Neural cell (in vitro differentiated cells): Measurements from ENCODE around the gene DUSP28. TPM values are rescaled to one million over a fixed set of nuclear protein-coding genes. Genes with fewer than 3 reads are reported as not detected.

Experiments used
- H2AFZ ChIP-seq: fragments of 200-600, 300-800 bp; sonication (generic), shearing (Covaris generic); 2 replicates; pipeline ENCODE4 v1.6.0; 2014; ENCODE audit warnings: low read depth, mild to moderate bottlenecking, antibody characterized with exemption, low read length, moderate library complexity
- H3F3A ChIP-seq: fragments of 200-600 bp; shearing (Covaris generic); 2 replicates; pipeline ENCODE4 v1.6.1; 2016; ENCODE audit warnings: mild to moderate bottlenecking, moderate library complexity, mixed read lengths, antibody characterized with exemption, low read length; ENCODE audit not compliant: insufficient read depth, poor library complexity, severe bottlenecking
- H3K27ac ChIP-seq: fragments of 200-600, 300-800 bp; sonication (generic), shearing (Covaris generic); 2 replicates; pipeline ENCODE4 v1.5.1; 2014; ENCODE audit warnings: mild to moderate bottlenecking, low read length, moderate library complexity
- H3K27me3 ChIP-seq: fragments of 300-800, 200-600 bp; sonication (generic), shearing (Covaris generic); 2 replicates; pipeline ENCODE4 v1.6.0; 2014; ENCODE audit warnings: mild to moderate bottlenecking, low read depth, low read length, moderate library complexity; ENCODE audit not compliant: insufficient read depth
- H3K36me3 ChIP-seq: fragments of 300-800, 200-600 bp; sonication (generic), shearing (Covaris generic); 2 replicates; pipeline ENCODE4 v1.5.1; 2014; ENCODE audit warnings: mild to moderate bottlenecking, antibody characterized with exemption, low read length, moderate library complexity; ENCODE audit not compliant: insufficient read depth
- H3K4me2 ChIP-seq: fragments of 300-800, 200-600 bp; sonication (generic), shearing (Covaris generic); 2 replicates; pipeline ENCODE4 v1.6.0; 2014; ENCODE audit warnings: mild to moderate bottlenecking, low read length
- H3K4me3 ChIP-seq: fragments of 300-800, 200-600 bp; sonication (generic), shearing (Covaris generic); 2 replicates; pipeline ENCODE4 v1.5.1; 2014; ENCODE audit warnings: mild to moderate bottlenecking, low read length, moderate library complexity
- H3K79me2 ChIP-seq: fragments of 200-600 bp; shearing (Covaris generic); replicated peaks from 2 replicates; pipeline ENCODE4 v1.6.0; 2014; ENCODE audit warnings: mild to moderate bottlenecking, low read length, moderate library complexity; ENCODE audit not compliant: insufficient read depth
- H3K9ac ChIP-seq: fragments of 300-800, 200-600 bp; sonication (generic), shearing (Covaris generic); 2 replicates; pipeline ENCODE4 v1.6.1; 2016; ENCODE audit warnings: mild to moderate bottlenecking, low read length, mixed read lengths
- H3K9me2 ChIP-seq: fragments of 200-600 bp; shearing (Covaris generic); 2 replicates; pipeline ENCODE4 v1.6.1; 2016; ENCODE audit warnings: mild to moderate bottlenecking, low read length, mixed read lengths; ENCODE audit not compliant: insufficient read depth
- H3K9me3 ChIP-seq: fragments of 200-600, 300-800 bp; sonication (generic), shearing (Covaris generic); 2 replicates; pipeline ENCODE4 v1.6.1; 2016; ENCODE audit warnings: mild to moderate bottlenecking, mixed run types, low read length, moderate library complexity, mixed read lengths
- H4K20me1 ChIP-seq: fragments of 200-600 bp; shearing (Covaris generic); 2 replicates; pipeline ENCODE4 v1.6.1; 2016; ENCODE audit warnings: mild to moderate bottlenecking, mixed run types; ENCODE audit not compliant: insufficient read depth
- EP300 ChIP-seq: fragments of 450-650 bp; conservative IDR thresholded peaks from 2 replicates; pipeline ENCODE4 v1.6.1; 2014; ENCODE audit warnings: antibody characterized with exemption, mild to moderate bottlenecking, moderate library complexity; ENCODE audit not compliant: poor library complexity, severe bottlenecking
- EZH2 ChIP-seq: fragments of 200-600, 300-800 bp; shearing (Covaris generic), sonication (generic); IDR thresholded peaks from 2 replicates; pipeline ENCODE4 v1.6.1; 2014; ENCODE audit warnings: antibody characterized with exemption, low read length, borderline replicate concordance, mild to moderate bottlenecking; ENCODE audit not compliant: insufficient read depth, poor library complexity, severe bottlenecking
- MXI1 ChIP-seq: fragments of 450-650 bp; conservative IDR thresholded peaks from 2 replicates; pipeline ENCODE4 v1.6.1; 2014; ENCODE audit warnings: antibody characterized with exemption, mild to moderate bottlenecking; ENCODE audit not compliant: poor library complexity, severe bottlenecking
- POLR2AphosphoS5 ChIP-seq: IDR thresholded peaks from 2 replicates; pipeline ENCODE4 v1.6.1; 2012
- RAD21 ChIP-seq: fragments of 450-650 bp; conservative IDR thresholded peaks from 2 replicates; pipeline ENCODE4 v1.6.1; 2014; ENCODE audit warnings: antibody characterized with exemption, mild to moderate bottlenecking, moderate library complexity
- SMC3 ChIP-seq: fragments of 450-650 bp; conservative IDR thresholded peaks from 2 replicates; pipeline ENCODE4 v1.6.1; 2014; ENCODE audit warnings: antibody characterized with exemption, mild to moderate bottlenecking, moderate library complexity; ENCODE audit not compliant: poor library complexity
- TAF1 ChIP-seq: IDR thresholded peaks from 2 replicates; pipeline ENCODE4 v1.6.1; 2012; ENCODE audit warnings: low read depth
- polyA plus RNA-seq: library from polyadenylated mRNA; depleted of rRNA; stranded (reverse); fragments of >200 nt; gene quantifications from 2 replicates; pipeline ENCODE4 v1.2.3, GENCODE V29; 2014
- TF ChIP-seq, protein P1 (sequence below): IDR thresholded peaks from 2 replicates; pipeline ENCODE4 v1.6.1; 2012; ENCODE audit warnings: borderline replicate concordance
- TF ChIP-seq, protein P2 (sequence below): fragments of 450-650 bp; IDR thresholded peaks from 2 replicates; pipeline ENCODE4 v1.5.1; 2014; ENCODE audit warnings: antibody characterized with exemption, mild to moderate bottlenecking, moderate library complexity; ENCODE audit not compliant: poor library complexity, severe bottlenecking

DUSP28 gene
- polyA plus RNA-seq, 1 donor from 2014 or later = 26.6 TPM

DNA sequence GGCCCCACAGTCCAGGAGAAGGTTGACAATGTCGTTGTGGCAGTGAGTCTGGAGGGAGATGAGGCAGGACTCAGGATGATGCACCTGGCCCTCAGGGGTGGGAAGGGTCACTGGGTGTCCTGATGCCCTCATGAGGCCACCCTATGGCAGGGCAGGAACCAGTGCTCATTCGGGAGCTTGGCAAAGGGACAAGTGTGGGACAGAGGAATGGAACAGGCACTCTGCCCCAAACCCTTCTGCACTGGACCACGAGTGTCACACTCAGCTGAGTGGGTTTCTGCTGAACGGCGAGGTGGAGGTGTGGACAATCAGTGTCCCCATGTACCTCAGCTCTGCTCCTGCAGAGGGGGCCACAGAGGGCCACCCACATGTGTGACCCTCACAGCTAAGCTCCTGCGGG lies 34.4 kb upstream of the DUSP28 start:
- Histone ChIP-seq H3K9me2 (no peaks in the 10 kb centered on the region), H4K20me1 (no peaks in the 10 kb centered on the region), H3K4me3 (no peak overlapping the region), H3K79me2 (no peaks in the 10 kb centered on the region), H3F3A (no peaks in the 10 kb centered on the region), H3K27ac (no peak overlapping the region), H2AFZ (no peak overlapping the region), H3K9ac (no peak overlapping the region), H3K9me3 (peaks cover 14% of the 10 kb centered on the region), H3K27me3 (no peaks in the 10 kb centered on the region), H3K36me3 (peaks cover 4% of the 10 kb centered on the region), H3K4me2 (no peak overlapping the region)
- TF ChIP-seq POLR2AphosphoS5 (no peak), EP300 (no peak), MXI1 (no peak), TAF1 (no peak), EZH2 (no peak), SMC3 (no peak), RAD21 (no peak)
- TF ChIP-seq, protein P1, sequence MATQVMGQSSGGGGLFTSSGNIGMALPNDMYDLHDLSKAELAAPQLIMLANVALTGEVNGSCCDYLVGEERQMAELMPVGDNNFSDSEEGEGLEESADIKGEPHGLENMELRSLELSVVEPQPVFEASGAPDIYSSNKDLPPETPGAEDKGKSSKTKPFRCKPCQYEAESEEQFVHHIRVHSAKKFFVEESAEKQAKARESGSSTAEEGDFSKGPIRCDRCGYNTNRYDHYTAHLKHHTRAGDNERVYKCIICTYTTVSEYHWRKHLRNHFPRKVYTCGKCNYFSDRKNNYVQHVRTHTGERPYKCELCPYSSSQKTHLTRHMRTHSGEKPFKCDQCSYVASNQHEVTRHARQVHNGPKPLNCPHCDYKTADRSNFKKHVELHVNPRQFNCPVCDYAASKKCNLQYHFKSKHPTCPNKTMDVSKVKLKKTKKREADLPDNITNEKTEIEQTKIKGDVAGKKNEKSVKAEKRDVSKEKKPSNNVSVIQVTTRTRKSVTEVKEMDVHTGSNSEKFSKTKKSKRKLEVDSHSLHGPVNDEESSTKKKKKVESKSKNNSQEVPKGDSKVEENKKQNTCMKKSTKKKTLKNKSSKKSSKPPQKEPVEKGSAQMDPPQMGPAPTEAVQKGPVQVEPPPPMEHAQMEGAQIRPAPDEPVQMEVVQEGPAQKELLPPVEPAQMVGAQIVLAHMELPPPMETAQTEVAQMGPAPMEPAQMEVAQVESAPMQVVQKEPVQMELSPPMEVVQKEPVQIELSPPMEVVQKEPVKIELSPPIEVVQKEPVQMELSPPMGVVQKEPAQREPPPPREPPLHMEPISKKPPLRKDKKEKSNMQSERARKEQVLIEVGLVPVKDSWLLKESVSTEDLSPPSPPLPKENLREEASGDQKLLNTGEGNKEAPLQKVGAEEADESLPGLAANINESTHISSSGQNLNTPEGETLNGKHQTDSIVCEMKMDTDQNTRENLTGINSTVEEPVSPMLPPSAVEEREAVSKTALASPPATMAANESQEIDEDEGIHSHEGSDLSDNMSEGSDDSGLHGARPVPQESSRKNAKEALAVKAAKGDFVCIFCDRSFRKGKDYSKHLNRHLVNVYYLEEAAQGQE = no peak
- TF ChIP-seq, protein P2, sequence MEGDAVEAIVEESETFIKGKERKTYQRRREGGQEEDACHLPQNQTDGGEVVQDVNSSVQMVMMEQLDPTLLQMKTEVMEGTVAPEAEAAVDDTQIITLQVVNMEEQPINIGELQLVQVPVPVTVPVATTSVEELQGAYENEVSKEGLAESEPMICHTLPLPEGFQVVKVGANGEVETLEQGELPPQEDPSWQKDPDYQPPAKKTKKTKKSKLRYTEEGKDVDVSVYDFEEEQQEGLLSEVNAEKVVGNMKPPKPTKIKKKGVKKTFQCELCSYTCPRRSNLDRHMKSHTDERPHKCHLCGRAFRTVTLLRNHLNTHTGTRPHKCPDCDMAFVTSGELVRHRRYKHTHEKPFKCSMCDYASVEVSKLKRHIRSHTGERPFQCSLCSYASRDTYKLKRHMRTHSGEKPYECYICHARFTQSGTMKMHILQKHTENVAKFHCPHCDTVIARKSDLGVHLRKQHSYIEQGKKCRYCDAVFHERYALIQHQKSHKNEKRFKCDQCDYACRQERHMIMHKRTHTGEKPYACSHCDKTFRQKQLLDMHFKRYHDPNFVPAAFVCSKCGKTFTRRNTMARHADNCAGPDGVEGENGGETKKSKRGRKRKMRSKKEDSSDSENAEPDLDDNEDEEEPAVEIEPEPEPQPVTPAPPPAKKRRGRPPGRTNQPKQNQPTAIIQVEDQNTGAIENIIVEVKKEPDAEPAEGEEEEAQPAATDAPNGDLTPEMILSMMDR = no peak

DNA sequence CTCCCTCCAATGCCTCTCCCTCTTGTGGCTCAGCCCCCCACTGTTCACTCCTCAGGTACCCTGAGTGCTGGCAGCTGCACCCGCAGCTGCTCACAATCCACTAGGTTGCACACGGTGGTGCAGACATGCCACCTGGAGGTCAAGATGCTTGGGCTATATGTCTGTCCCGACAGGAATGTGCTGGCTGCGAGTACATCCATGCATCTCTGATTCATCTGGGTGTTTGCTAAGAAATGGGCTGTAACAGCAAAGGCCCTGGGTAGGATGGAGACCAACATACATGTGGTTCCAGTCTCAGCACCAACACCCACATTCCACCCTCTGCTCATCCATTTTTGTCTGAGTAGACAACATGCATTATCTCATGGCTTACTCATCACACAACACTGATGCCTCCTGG lies 33.6 kb upstream of the DUSP28 start:
- no peak overlapping the region for H2AFZ ChIP-seq
- H3K9me3 ChIP-seq = peaks cover 14% of the 10 kb centered on the region
- peaks cover 4% of the 10 kb centered on the region for H3K36me3 ChIP-seq
- H3F3A ChIP-seq = no peaks in the 10 kb centered on the region
- no peaks in the 10 kb centered on the region for H3K79me2 ChIP-seq
- no peak overlapping the region for H3K27ac ChIP-seq
- no peak overlapping the region for H3K9ac ChIP-seq
- no peaks in the 10 kb centered on the region for H4K20me1 ChIP-seq
- H3K9me2 ChIP-seq = no peaks in the 10 kb centered on the region
- H3K4me3 ChIP-seq = no peak overlapping the region
- TF ChIP-seq MXI1 (no peak), EZH2 (no peak), TAF1 (no peak), RAD21 (no peak), POLR2AphosphoS5 (no peak)
- TF ChIP-seq, protein P2 = no peak
- no peak overlapping the region for H3K4me2 ChIP-seq
- no peaks in the 10 kb centered on the region for H3K27me3 ChIP-seq
